Activated T-helper 2 cell treated with anti-CD3 and anti-CD28 coated beads, Interferon-gamma antibody, Interleukin-2, Interleukin-4, amounts not matched to agents 10 μg/mL and 5 μg/mL and 100 μg/mL, durations not matched to agents 14 hours and 24 hours and 36 hours (primary cell): ENCODE measurements around the gene SLC39A11. TPM values are rescaled to one million over a fixed set of nuclear protein-coding genes. Genes with fewer than 3 reads are reported as not detected.

Source experiments
- DNase-seq: peaks from one replicate; pipeline ENCODE4 v3.0.0; 2021; ENCODE audit warnings: low spot score
- H3K27ac Mint-ChIP-seq: one replicate; pipeline ENCODE4 v1.8.0; 2021; ENCODE audit warnings: mixed read lengths
- H3K27me3 Mint-ChIP-seq: one replicate; pipeline ENCODE4 v1.8.0; 2021; ENCODE audit warnings: low read depth, mixed read lengths
- H3K36me3 Mint-ChIP-seq: one replicate; pipeline ENCODE4 v1.8.0; 2021; ENCODE audit warnings: low read depth, mixed read lengths
- H3K4me1 Mint-ChIP-seq: one replicate; pipeline ENCODE4 v1.8.0; 2021; ENCODE audit warnings: low read depth, mixed read lengths
- H3K4me3 Mint-ChIP-seq: one replicate; pipeline ENCODE4 v1.8.0; 2021; ENCODE audit warnings: low read depth, mild to moderate bottlenecking, moderate library complexity, mixed read lengths
- H3K9me3 Mint-ChIP-seq: one replicate; pipeline ENCODE4 v1.8.0; 2021; ENCODE audit warnings: mixed read lengths
- intact Hi-C: fragments of 100-400 bp; cut with micrococcal nuclease; formaldehyde crosslinking; loops from one replicate; pipeline ENCODE4 v1.15.1; 2023
- total RNA-seq: library from RNA; stranded (reverse); gene quantifications from 2 replicates; pipeline ENCODE4 v1.2.3, GENCODE V29; 2022

Gene SLC39A11
- total RNA-seq, 1 donor from 2014 or later, result 20.2 TPM

- Mint-ChIP-seq H3K27ac (no peak overlapping the region), H3K4me3 (no peak overlapping the region), H3K4me1 (no peaks in the 10 kb centered on the region), H3K27me3 (no peaks in the 10 kb centered on the region), H3K36me3 (peaks cover 4% of the 10 kb centered on the region), H3K9me3 (no peaks in the 10 kb centered on the region)
- intact Hi-C loops, result no loop called here
- no peak for DNase-seq
These were observed 48.6 kb downstream of the SLC39A11 start for GRCh38 chr17:73043686-73044581.

DNA sequence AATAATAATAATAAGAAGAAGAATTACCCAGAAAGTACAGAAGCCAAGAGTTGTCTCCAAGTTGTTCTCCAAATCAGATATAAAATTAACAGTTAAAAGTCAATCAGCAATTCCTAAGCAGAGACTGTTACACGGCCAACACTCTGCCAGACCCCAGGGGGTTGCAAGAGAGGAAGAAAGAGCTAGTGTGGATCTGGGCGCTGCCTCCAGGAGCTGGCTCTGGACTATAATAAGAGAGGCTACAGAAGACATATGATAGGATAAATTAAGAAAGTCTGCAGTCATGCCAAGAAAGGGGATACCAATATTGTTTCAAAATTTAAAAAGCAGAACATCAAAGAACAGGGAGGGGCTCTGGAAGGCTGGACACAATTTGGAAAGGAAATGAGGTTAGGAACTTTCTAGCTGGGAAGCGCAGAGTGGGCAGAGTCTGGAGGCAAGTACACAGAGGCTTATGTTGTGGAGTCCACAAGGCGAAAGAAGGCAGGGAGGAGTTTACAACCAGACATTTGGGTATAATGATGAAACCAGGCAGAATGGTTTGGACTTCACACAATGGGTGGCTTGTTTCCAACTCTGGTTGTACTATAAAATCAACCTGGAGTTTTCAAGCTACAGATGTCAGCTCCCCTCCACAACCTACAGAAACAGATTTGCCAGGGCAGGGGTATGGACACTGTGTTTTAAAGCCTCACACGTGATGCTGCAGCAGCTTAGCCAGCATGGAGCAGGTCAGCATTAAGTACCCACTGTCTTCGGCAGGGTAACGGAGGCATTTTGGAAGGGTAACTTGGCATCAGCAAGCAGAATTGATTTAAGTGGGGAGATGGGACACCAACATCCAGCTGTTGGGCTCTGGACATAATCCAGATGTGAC is 49.4 kb downstream of the SLC39A11 start:
- Mint-ChIP-seq H3K9me3 (no peaks in the 10 kb centered on the region), H3K27me3 (no peaks in the 10 kb centered on the region), H3K36me3 (peaks cover 4% of the 10 kb centered on the region), H3K4me3 (no peak overlapping the region), H3K27ac (no peak overlapping the region), H3K4me1 (no peaks in the 10 kb centered on the region)
- intact Hi-C loops, result no loop called here
- no peak for DNase-seq

DNA sequence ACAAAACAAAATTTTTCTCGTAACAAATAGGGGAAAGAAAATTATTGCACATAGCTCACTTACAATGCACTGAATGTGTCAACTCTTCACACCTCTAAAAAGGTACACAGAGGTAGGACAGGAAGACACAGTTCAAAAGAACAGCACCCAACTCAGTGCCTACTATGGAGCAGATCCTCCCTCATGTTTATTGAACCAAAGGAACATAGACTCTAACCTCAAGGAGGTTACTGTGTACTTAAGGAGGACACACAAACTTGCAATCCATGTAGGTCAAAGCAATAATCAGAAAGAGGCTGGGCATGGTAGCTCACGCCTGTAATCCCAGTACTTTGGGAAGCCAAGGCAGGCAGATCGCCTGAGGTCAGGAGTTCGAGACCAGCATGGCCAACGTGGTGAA is 50.3 kb downstream of the SLC39A11 start:
- intact Hi-C loops, result no loop called here
- Mint-ChIP-seq H3K9me3 (no peaks in the 10 kb centered on the region), H3K4me1 (no peaks in the 10 kb centered on the region), H3K27me3 (no peaks in the 10 kb centered on the region), H3K4me3 (no peak overlapping the region), H3K36me3 (peaks cover 4% of the 10 kb centered on the region), H3K27ac (no peak overlapping the region)
- no peak for DNase-seq

DNA sequence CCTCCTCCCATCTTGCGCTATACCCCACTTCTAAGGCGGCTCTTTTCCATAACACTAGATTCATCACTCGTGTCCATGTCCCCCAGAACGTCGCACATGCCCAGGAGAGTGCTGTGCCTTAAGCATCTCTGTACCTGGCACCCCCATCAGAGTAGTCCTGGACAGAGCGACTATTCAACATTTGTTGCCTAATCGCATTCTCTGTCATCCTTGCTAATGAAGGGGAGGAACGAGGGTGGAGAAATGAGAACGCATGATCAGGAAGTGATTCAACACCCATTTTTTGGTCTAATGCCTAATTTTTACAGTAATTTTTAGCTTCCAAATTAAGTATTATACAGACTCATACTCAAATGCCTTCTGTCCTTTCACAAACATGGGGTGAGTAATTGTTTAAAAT is 53.2 kb downstream of the SLC39A11 start:
- Mint-ChIP-seq H3K27me3 (no peaks in the 10 kb centered on the region), H3K27ac (no peak overlapping the region), H3K4me3 (no peak overlapping the region), H3K4me1 (no peaks in the 10 kb centered on the region), H3K9me3 (no peaks in the 10 kb centered on the region), H3K36me3 (peaks cover 4% of the 10 kb centered on the region)
- no peak for DNase-seq
- intact Hi-C loops, result no loop called here

DNA sequence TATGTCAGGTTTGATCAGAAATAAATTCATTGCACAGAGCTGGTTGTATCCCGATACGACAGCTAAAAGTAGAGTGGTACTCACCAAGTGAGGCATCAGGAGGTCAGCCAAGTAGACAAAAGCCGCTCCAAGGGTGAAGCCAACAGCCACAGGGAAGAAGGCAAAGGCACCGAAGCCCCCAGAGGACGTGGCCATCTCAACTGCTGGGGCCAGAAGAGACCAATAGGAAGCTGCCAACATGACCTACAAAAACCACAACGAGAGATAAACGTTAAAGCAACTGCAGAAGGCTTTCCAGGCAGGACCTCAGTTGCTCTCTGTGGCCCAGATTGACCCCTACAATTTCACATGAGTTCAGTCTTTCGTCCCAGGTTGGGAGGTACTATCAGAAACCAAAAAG is 61.0 kb downstream of the SLC39A11 start:
- no peaks in the 10 kb centered on the region for H3K27me3 Mint-ChIP-seq
- H3K9me3 Mint-ChIP-seq, result no peaks in the 10 kb centered on the region
- no peaks in the 10 kb centered on the region for H3K4me1 Mint-ChIP-seq
- no peak overlapping the region for H3K27ac Mint-ChIP-seq
- H3K4me3 Mint-ChIP-seq, result no peak overlapping the region
- intact Hi-C loops, result no loop called here
- DNase-seq, result no peak
- peaks cover 3% of the 10 kb centered on the region for H3K36me3 Mint-ChIP-seq

- no peaks in the 10 kb centered on the region for H3K27me3 Mint-ChIP-seq
- H3K9me3 Mint-ChIP-seq, result no peaks in the 10 kb centered on the region
- no peak for DNase-seq
- no peaks in the 10 kb centered on the region for H3K4me1 Mint-ChIP-seq
- no peak overlapping the region for H3K4me3 Mint-ChIP-seq
- H3K36me3 Mint-ChIP-seq, result peaks cover 3% of the 10 kb centered on the region
- intact Hi-C loops, result no loop called here
- H3K27ac Mint-ChIP-seq, result no peak overlapping the region
These were observed 61.5 kb downstream of the SLC39A11 start for GRCh38 chr17:73030995-73031394.

DNA sequence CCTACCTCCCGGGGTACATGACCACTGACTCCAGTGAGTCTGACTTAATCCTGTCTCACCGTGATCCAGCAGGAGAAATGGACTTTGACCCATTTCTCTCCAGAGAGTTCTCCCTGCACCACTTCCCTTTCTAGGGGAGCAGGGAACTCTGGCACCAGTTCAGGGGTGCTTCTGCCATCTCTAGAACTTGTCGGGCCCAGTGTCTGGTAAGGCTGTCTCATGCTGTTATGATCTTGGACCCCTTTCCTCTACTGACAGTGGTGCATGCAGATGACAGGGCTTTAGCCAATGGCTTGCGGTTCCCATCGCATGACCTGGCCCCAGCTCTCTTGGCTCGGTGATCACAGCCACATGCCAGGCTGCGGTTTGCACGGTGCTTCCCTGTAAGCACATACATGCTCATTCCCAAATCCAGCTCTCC is 62.0 kb downstream of the SLC39A11 start:
- no peak overlapping the region for H3K4me3 Mint-ChIP-seq
- H3K27me3 Mint-ChIP-seq, result no peaks in the 10 kb centered on the region
- no peak overlapping the region for H3K27ac Mint-ChIP-seq
- H3K9me3 Mint-ChIP-seq, result no peaks in the 10 kb centered on the region
- H3K4me1 Mint-ChIP-seq, result no peaks in the 10 kb centered on the region
- no peak for DNase-seq
- intact Hi-C loops, result no loop called here
- H3K36me3 Mint-ChIP-seq, result peaks cover 3% of the 10 kb centered on the region

GRCh38 chr17:73029991-73030390 is 62.5 kb downstream of the SLC39A11 start:
- Mint-ChIP-seq H3K4me3 (no peak overlapping the region), H3K27me3 (no peaks in the 10 kb centered on the region), H3K27ac (no peak overlapping the region), H3K4me1 (no peaks in the 10 kb centered on the region), H3K9me3 (no peaks in the 10 kb centered on the region), H3K36me3 (peaks cover 3% of the 10 kb centered on the region)
- no peak for DNase-seq
- intact Hi-C loops, result no loop called here

DNA sequence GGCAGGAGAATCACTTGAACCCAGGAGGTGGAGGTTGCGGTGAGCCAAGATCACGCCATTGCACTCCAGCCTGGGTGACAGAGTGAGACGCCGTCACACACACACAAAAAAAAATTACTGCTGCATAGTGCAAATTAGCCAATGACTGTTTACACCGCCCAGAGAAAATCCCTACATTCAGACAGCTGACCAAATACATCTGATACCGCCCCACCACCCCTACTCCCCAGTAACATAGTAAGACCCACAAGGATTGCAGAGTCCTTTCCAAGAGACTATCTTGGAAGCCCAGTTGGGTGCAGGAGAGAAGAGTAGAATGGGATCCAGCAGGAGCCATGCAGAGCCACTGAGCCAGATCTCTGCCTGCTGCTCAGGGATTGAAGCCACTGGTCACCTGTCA is 63.5 kb downstream of the SLC39A11 start:
- no peaks in the 10 kb centered on the region for H3K9me3 Mint-ChIP-seq
- no peak for DNase-seq
- no peak overlapping the region for H3K4me3 Mint-ChIP-seq
- H3K36me3 Mint-ChIP-seq, result peaks cover 3% of the 10 kb centered on the region
- intact Hi-C loops, result no loop called here
- no peaks in the 10 kb centered on the region for H3K4me1 Mint-ChIP-seq
- H3K27ac Mint-ChIP-seq, result no peak overlapping the region
- no peaks in the 10 kb centered on the region for H3K27me3 Mint-ChIP-seq

GRCh38 chr17:73028299-73028755 is 64.2 kb downstream of the SLC39A11 start:
- no peaks in the 10 kb centered on the region for H3K9me3 Mint-ChIP-seq
- H3K27me3 Mint-ChIP-seq, result no peaks in the 10 kb centered on the region
- intact Hi-C loops, result no loop called here

DNA sequence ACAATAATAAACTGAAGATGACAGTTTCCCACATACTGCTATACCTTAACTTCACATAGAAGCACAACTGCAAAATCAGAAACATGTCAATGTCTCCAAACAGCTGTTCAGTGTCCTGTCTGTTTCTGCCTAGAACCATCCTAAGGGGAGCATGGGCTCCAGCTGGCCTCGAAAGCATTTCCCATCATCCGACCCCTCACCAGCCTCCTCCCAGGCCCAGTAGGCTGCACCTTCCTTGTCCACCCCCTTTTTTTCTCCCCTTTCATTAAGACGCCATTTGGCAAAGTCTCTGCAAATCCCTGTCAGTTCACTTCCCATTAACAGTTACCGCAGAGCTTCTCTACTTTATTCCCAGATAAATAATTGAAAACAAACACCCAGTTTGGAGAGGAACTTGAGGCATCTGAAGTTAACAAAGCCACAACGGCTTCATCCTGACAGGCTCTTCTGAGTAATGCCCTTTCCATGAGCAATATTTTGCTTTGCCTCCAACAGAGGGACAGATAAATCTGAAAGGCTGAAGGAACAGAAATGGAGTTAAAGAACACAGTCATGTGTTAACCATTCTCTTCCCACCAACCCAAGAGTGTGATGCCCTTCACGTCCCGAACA is 65.3 kb downstream of the SLC39A11 start:
- Mint-ChIP-seq H3K4me1 (no peaks in the 10 kb centered on the region), H3K9me3 (no peaks in the 10 kb centered on the region), H3K36me3 (peaks cover 6% of the 10 kb centered on the region)

More at GRCh38 chr17:73028299-73028755, 64.2 kb downstream of the SLC39A11 start:
- Mint-ChIP-seq H3K36me3 (peaks cover 6% of the 10 kb centered on the region), H3K4me1 (no peaks in the 10 kb centered on the region), H3K27ac (no peak overlapping the region), H3K4me3 (no peak overlapping the region)
- no peak for DNase-seq

GRCh38 chr17:73025041-73025560 is 67.4 kb downstream of the SLC39A11 start:
- no peak for DNase-seq
- H3K9me3 Mint-ChIP-seq, result peaks cover 11% of the 10 kb centered on the region
- no peak overlapping the region for H3K27ac Mint-ChIP-seq
- no peaks in the 10 kb centered on the region for H3K4me1 Mint-ChIP-seq
- intact Hi-C loops, result no loop called here
- H3K27me3 Mint-ChIP-seq, result no peaks in the 10 kb centered on the region
- no peak overlapping the region for H3K4me3 Mint-ChIP-seq
- H3K36me3 Mint-ChIP-seq, result peaks cover 9% of the 10 kb centered on the region

More for the DNA sequence above, 65.3 kb downstream of the SLC39A11 start:
- Mint-ChIP-seq H3K4me3 (no peak overlapping the region), H3K27ac (no peak overlapping the region), H3K27me3 (no peaks in the 10 kb centered on the region)
- DNase-seq, result no peak
- intact Hi-C loops, result no loop called here
